ENCODE data around the gene TPD52L1. TPM values are rescaled to one million over a fixed set of nuclear protein-coding genes. Genes with fewer than 3 reads are reported as not detected.

TPD52L1 gene
- total RNA-seq, 1 donor from 2014 or later: 57.7 TPM

DNA sequence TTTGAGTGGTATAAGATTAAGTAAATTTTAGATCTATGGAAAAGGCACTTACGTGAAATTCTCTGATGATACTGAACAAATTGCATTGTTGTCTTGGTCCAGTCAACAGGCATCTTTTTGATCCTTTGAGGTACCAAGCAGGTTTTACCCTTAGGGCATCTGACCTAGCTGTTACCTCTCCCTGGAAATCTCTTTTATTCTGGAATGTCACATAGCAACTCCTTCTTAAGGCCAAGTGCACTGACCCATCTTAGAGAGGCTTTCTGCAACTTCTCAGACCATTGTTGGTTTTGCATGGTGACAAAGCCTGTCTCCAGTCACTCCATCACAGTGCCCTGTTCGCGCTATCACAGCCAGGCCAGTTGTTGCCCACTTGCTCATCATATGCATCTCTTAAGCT, 42.0 kb downstream of the TPD52L1 start:
- DNase-seq (ENCODE audit: low read depth): no peak
- TF ChIP-seq, protein P1, sequence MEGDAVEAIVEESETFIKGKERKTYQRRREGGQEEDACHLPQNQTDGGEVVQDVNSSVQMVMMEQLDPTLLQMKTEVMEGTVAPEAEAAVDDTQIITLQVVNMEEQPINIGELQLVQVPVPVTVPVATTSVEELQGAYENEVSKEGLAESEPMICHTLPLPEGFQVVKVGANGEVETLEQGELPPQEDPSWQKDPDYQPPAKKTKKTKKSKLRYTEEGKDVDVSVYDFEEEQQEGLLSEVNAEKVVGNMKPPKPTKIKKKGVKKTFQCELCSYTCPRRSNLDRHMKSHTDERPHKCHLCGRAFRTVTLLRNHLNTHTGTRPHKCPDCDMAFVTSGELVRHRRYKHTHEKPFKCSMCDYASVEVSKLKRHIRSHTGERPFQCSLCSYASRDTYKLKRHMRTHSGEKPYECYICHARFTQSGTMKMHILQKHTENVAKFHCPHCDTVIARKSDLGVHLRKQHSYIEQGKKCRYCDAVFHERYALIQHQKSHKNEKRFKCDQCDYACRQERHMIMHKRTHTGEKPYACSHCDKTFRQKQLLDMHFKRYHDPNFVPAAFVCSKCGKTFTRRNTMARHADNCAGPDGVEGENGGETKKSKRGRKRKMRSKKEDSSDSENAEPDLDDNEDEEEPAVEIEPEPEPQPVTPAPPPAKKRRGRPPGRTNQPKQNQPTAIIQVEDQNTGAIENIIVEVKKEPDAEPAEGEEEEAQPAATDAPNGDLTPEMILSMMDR (IDR thresholded peaks at IDR 0.05; ENCODE audit: insufficient read depth, low read length, poor library complexity, severe bottlenecking): no peak
- Histone ChIP-seq H3K36me3 (ENCODE audit: control insufficient read depth, insufficient read depth, low read length) (no peaks in the 10 kb centered on the region), H3K4me3 (ENCODE audit: low read depth, low read length) (no peak overlapping the region), H3K27me3 (ENCODE audit: control insufficient read depth, insufficient read depth, low read length) (no peaks in the 10 kb centered on the region)

DNA sequence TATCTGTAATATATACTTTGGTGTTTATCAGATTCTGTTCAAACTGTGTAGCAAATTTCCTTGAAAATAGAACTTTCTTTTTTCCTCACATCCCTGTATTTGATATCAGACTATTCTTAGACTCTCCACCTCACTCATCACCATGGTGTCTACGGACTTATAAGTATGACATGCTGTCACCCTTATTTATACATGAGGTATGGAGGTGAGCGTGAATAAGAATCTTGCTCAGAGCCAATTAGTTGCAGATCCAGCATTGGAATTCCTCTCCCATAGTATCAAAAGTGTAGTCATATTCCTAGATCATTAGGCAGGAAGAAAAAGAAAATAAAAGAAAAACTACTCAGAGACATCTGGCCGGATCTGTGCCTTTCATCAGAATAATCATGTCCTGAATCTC, 43.0 kb downstream of the TPD52L1 start:
- no peak overlapping the region for H3K4me3 ChIP-seq (ENCODE audit: low read depth, low read length)
- H3K36me3 ChIP-seq (ENCODE audit: control insufficient read depth, insufficient read depth, low read length): no peaks in the 10 kb centered on the region
- no peak for DNase-seq (ENCODE audit: low read depth)
- H3K27me3 ChIP-seq (ENCODE audit: control insufficient read depth, insufficient read depth, low read length): no peaks in the 10 kb centered on the region
- TF ChIP-seq, protein P1 (IDR thresholded peaks at IDR 0.05; ENCODE audit: insufficient read depth, low read length, poor library complexity, severe bottlenecking): no peak

- H3K4me3 ChIP-seq (ENCODE audit: low read depth, low read length): no peak overlapping the region
- DNase-seq (ENCODE audit: low read depth): no peak
- no peaks in the 10 kb centered on the region for H3K36me3 ChIP-seq (ENCODE audit: control insufficient read depth, insufficient read depth, low read length)
- H3K27me3 ChIP-seq (ENCODE audit: control insufficient read depth, insufficient read depth, low read length): no peaks in the 10 kb centered on the region
- TF ChIP-seq, protein P1 (IDR thresholded peaks at IDR 0.05; ENCODE audit: insufficient read depth, low read length, poor library complexity, severe bottlenecking): no peak
Observed at GRCh38 chr6:125197795-125198269, 44.3 kb downstream of the TPD52L1 start.

GRCh38 chr6:125198398-125198937, 44.9 kb downstream of the TPD52L1 start:
- no peaks in the 10 kb centered on the region for H3K27me3 ChIP-seq (ENCODE audit: control insufficient read depth, insufficient read depth, low read length)
- no peaks in the 10 kb centered on the region for H3K36me3 ChIP-seq (ENCODE audit: control insufficient read depth, insufficient read depth, low read length)
- TF ChIP-seq, protein P1 (IDR thresholded peaks at IDR 0.05; ENCODE audit: insufficient read depth, low read length, poor library complexity, severe bottlenecking): no peak
- DNase-seq (ENCODE audit: low read depth): no peak
- no peak overlapping the region for H3K4me3 ChIP-seq (ENCODE audit: low read depth, low read length)

GRCh38 chr6:125200941-125201340, 47.4 kb downstream of the TPD52L1 start:
- Histone ChIP-seq H3K27me3 (ENCODE audit: control insufficient read depth, insufficient read depth, low read length) (no peaks in the 10 kb centered on the region), H3K36me3 (ENCODE audit: control insufficient read depth, insufficient read depth, low read length) (no peaks in the 10 kb centered on the region), H3K4me3 (ENCODE audit: low read depth, low read length) (no peak overlapping the region)
- TF ChIP-seq, protein P1 (IDR thresholded peaks at IDR 0.05; ENCODE audit: insufficient read depth, low read length, poor library complexity, severe bottlenecking): no peak
- no peak for DNase-seq (ENCODE audit: low read depth)

Measured in kidney epithelial cell (primary cell).